HepG2 (cell line): Measurements from ENCODE around the gene AMPD2. TPM values are rescaled to one million over a fixed set of nuclear protein-coding genes. Genes with fewer than 3 reads are reported as not detected.
A peak's percentile ranks its signal among the peaks of the same experiment; 100 is the strongest.

ENCODE experiments used
- DMAP1 ChIP-seq: IDR thresholded peaks from 2 replicates; pipeline ENCODE4 v1.6.1; 2016
- DRAP1 ChIP-seq: IDR thresholded peaks from 2 replicates; pipeline ENCODE4 v1.6.1; 2016; ENCODE audit warnings: missing genetic modification reagents, missing compliant biosample characterization
- EED ChIP-seq: sonication (generic); formaldehyde crosslinking; IDR thresholded peaks from 2 replicates; pipeline ENCODE4 v1.5.0; 2020; ENCODE audit warnings: mild to moderate bottlenecking, missing genetic modification reagents
- EP300 ChIP-seq, 3 experiments: sonication (generic) in 1 of 3; formaldehyde crosslinking in 1 of 3; IDR thresholded peaks; 2 replicates each; pipeline versions ENCODE4 v1.5.1 to v1.6.1; 2011 to 2020; ENCODE audit warnings: low read depth in 2 of 3, low read length in 2 of 3, borderline replicate concordance in 1 of 3, improper control_type of control experiment in 1 of 3, mild to moderate bottlenecking in 1 of 3, missing genetic modification reagents in 1 of 3, moderate library complexity in 1 of 3
- FLYWCH1 ChIP-seq: sonication (generic); formaldehyde crosslinking; IDR thresholded peaks from 2 replicates; pipeline ENCODE4 v1.8.1; 2023; ENCODE audit warnings: mild to moderate bottlenecking, missing genetic modification reagents
- FOXO4 ChIP-seq: sonication (generic); formaldehyde crosslinking; conservative IDR thresholded peaks from 2 replicates; pipeline ENCODE4 v1.8.1; 2023; ENCODE audit warnings: missing genetic modification reagents
- IKZF5 ChIP-seq: IDR thresholded peaks from 2 replicates; pipeline ENCODE4 v1.6.1; 2018; ENCODE audit warnings: missing genetic modification reagents, mild to moderate bottlenecking, missing compliant biosample characterization
- PHF8 ChIP-seq: sonication (generic); formaldehyde crosslinking; IDR thresholded peaks from 2 replicates; pipeline ENCODE4 v1.5.0; 2020; ENCODE audit warnings: missing genetic modification reagents
- REL ChIP-seq: sonication (generic); formaldehyde crosslinking; conservative IDR thresholded peaks from 2 replicates; pipeline ENCODE4 v1.8.0; 2022; ENCODE audit warnings: mild to moderate bottlenecking, missing genetic modification reagents, moderate library complexity
- SKIL ChIP-seq: sonication (generic); formaldehyde crosslinking; IDR thresholded peaks from 2 replicates; pipeline ENCODE4 v1.8.0; 2022; ENCODE audit warnings: missing genetic modification reagents, mild to moderate bottlenecking, moderate library complexity, borderline replicate concordance
- SMYD3 ChIP-seq: sonication (generic); formaldehyde crosslinking; IDR thresholded peaks from 2 replicates; pipeline ENCODE4 v1.8.1; 2023; ENCODE audit warnings: mild to moderate bottlenecking, missing genetic modification reagents
- THAP8 ChIP-seq: sonication (generic); formaldehyde crosslinking; IDR thresholded peaks from 2 replicates; pipeline ENCODE4 v1.5.1; 2020; ENCODE audit warnings: missing genetic modification reagents, mild to moderate bottlenecking, borderline replicate concordance
- ZBTB26 ChIP-seq: IDR thresholded peaks from 2 replicates; pipeline ENCODE4 v1.6.1; 2016; ENCODE audit warnings: missing compliant biosample characterization, missing genetic modification reagents, borderline replicate concordance
- ZBTB39 ChIP-seq: sonication (generic); formaldehyde crosslinking; IDR thresholded peaks from 2 replicates; pipeline ENCODE4 v1.5.0; 2020; ENCODE audit warnings: missing genetic modification reagents
- ZC3H4 ChIP-seq: sonication (generic); formaldehyde crosslinking; IDR thresholded peaks from 2 replicates; pipeline ENCODE4 v1.4.0; 2020; ENCODE audit warnings: missing genetic modification reagents, borderline replicate concordance
- ZEB1 ChIP-seq: IDR thresholded peaks from 2 replicates; pipeline ENCODE4 v1.6.1; 2012; ENCODE audit warnings: mild to moderate bottlenecking, low read depth, inconsistent platforms; ENCODE audit not compliant: insufficient replicate concordance
- ZMAT5 ChIP-seq: sonication (generic); formaldehyde crosslinking; IDR thresholded peaks from 2 replicates; pipeline ENCODE4 v1.5.0; 2020; ENCODE audit warnings: mild to moderate bottlenecking, low read depth, missing genetic modification reagents, borderline replicate concordance
- polyA plus RNA-seq, 8 experiments: library from polyadenylated mRNA; depleted of rRNA in 3 of 8; stranded (reverse) in 7 of 8; unstranded in 1 of 8; fragments of >200 nt; fragmentation: Illumina TruSeq in 4 of 8; extraction: Trizol in 4 of 8; gene quantifications; 2 replicates each; pipeline versions ENCODE4 v1.2.1 to v1.2.3, GENCODE V29; 2011 to 2016; ENCODE audit warnings: low read depth in 4 of 8, missing spikeins in 1 of 8, mixed read lengths in 1 of 8; ENCODE audit not compliant: insufficient read depth in 1 of 8
- total RNA-seq, 5 experiments: library from RNA; depleted of rRNA; stranded (reverse); fragments of >200 nt; fragmentation: Illumina TruSeq; extraction: Trizol; gene quantifications; 2 replicates each; pipeline ENCODE4 v1.2.3, GENCODE V29; 2016; ENCODE audit warnings: low read depth in 1 of 5

AMPD2 gene
- total and polyA plus RNA-seq, 2 of the 13 experiments (the other 11 are each of a cell fraction or from before 2014, with no cell fraction given): 62.3 to 82.0 TPM

- TF ChIP-seq ZBTB26 (CRISPR knock-in tag): peak; percentile 37; the same call in 1 of the 2 replicates
- TF ChIP-seq DMAP1 (CRISPR knock-in tag): peak; percentile 95
- no peak for TF ChIP-seq REL (CRISPR knock-in tag)
- TF ChIP-seq ZEB1: no peak
- TF ChIP-seq THAP8 (CRISPR knock-in tag): no peak
- TF ChIP-seq FOXO4 (CRISPR knock-in tag): no peak
- no peak for TF ChIP-seq ZBTB39 (CRISPR knock-in tag)
- peak; percentile 46; the same call in 1 of the 2 replicates for TF ChIP-seq IKZF5 (CRISPR knock-in tag)
- TF ChIP-seq EP300 (IDR thresholded peaks at IDR 0.05; ENCODE audit: low read depth in 2 of 2, low read length in 2 of 2): no peak
- no peak for TF ChIP-seq EP300 (CRISPR knock-in tag; IDR thresholded peaks at IDR 0.05; ENCODE audit: borderline replicate concordance)
- TF ChIP-seq PHF8: peak; percentile 68; the same call in 1 of the 2 replicates
- TF ChIP-seq SKIL (CRISPR knock-in tag): peak; percentile 45
- TF ChIP-seq FLYWCH1 (CRISPR knock-in tag): no peak
- 0 out of 2 replicates have a peak, but pooled peaks have one; percentile 66 for TF ChIP-seq EED (CRISPR knock-in tag)
- no peak for TF ChIP-seq SMYD3 (CRISPR knock-in tag)
- no peak for TF ChIP-seq ZMAT5 (CRISPR knock-in tag)
- peak; percentile 69; the same call in 1 of the 2 replicates for TF ChIP-seq DRAP1
- no peak for TF ChIP-seq ZC3H4 (CRISPR knock-in tag)
These were observed at the start of gene AMPD2, which contains the start of gene GNAT2 (continued) for GRCh38 chr1:109619576-109620400.
